ENCODE data around the gene CALML6.
A peak's percentile ranks its signal among the peaks of the same experiment; 100 is the strongest.

Gene CALML6

DNA sequence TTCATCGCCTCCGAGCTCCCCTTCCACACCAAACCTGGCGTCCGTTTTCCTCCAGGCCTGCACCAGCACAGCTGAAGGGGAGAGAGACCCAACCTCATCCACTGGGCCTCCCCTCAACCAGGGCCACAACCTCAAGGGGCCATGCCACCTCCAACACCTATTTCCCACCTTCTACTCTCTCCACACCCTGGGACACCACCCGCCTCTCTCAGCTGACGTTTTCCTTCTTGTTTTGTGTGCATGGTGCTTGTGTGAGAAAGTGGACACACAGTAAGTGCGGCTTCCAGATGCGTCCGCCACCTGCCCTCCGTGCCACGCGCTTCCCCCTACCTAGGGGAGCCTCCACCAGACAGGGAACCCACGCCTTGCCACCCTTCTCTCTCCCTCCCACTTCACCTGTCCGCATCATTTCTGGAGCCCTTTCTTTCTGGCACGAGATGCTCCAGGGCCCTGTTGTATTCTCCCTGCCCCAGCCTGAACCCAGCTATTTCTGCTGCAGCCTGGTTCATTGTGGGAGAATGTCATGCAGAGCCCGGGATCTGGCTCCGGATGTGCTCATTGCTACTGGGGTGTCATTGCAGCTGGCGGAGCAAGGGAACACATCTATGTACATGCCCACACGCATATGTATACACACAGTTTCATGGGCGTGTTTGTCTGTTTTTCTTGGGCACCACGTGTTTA lies 22.8 kb upstream of the CALML6 start:
- DNase-seq: no peak

DNA sequence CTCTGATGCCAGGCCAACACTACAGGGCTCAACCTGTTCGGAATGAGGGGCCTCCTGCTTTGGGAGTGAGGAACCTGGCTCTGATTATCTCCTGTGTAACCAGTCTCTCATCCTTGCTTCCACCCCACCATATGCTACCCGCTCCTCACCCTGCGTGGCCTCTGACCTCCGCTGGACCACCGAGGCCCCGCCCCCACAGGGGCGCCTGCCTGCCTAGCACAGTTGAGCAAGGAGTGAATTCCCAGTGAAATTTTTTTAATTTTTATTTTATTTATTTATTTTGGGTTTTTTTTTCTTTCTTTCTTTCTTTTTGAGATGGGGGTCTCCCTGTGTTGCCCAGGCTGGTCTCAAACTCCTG lies 22.3 kb upstream of the CALML6 start:
- no peak for DNase-seq

DNA sequence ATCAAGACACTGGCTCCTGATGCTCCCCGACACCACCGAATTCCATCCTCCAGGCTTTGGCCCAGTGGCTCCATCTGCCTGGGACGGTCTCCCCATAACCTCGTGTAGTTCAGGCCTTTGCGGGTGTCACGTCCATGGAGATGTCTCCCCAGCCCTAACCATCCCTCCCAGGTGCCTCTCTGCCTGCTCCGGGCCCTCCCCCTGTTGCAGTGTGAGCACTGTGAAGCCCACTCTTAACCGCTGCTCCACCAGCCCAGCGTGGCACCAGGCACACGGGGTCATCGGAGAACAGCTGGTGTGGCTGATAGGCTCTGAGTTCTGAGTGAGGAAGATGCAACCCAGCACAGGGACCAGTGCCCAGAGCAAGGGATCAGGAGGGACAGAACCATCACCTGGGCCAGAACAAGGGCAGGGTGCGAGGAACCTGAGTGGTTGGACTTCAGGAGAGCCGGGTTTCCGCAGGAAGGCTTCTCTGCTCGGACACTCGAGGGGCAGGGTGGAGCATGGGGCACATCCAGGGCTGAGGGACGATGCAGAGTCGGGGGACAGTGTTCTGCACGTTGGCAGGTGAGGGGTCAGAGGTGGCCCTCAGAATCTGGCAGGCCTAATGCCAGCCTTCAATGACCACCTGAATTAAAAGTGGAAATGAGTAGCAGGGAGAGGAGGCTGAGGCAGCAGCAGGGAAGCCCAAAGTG lies 21.6 kb upstream of the CALML6 start:
- DNase-seq: no peak

DNA sequence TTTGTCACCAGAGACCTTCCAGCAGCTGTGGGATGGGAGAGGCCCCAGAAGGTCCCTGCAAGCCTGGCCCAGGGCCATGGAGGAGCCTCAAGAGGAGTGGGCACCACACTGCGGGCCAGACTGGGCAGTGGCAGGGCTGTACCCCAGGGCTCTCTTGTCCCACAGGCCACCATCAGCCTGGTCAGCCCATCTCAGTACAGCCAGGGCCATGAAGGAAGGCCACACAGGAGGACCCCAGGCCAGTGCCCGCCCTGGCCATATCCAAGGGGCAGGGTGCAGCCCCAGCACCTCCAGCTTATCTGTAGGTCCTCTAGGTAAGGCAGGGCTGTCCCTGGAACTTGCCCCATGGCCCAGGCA lies 21.1 kb upstream of the CALML6 start:
- no peak for DNase-seq

DNA sequence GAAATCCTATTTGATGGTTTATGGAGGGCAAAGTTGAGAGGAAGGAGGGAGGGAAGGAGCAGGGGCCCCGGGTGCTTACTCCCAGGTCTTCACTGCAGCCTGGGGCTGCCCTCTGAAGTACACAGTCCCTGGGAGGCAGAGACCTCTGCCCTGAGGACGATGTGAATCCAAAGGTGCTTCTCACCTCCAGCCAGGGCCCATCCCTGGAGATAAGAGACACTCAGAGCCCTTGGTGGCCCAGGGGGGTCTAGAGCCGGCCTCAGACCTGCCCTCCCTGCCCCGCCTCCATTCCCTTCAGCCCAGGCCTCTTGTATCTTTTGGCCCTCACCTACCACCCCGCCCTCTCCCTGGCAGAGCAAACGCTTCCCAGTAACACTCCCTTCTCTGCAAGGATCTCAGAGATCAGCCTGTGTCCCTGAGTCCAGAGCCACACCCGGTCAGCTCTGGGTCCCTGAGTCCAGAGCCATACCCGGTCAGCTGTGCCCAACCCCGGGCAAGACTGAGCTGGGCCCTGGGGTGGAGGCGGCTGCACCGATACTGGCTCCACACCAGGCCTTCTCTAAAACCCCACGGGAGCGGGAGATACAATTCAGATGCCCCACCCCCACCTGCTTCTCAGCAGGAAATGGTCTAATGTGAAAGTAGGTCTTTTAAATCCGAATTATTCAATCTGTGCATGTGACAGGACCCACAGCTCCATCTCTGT lies 20.6 kb upstream of the CALML6 start:
- no peak for DNase-seq

DNA sequence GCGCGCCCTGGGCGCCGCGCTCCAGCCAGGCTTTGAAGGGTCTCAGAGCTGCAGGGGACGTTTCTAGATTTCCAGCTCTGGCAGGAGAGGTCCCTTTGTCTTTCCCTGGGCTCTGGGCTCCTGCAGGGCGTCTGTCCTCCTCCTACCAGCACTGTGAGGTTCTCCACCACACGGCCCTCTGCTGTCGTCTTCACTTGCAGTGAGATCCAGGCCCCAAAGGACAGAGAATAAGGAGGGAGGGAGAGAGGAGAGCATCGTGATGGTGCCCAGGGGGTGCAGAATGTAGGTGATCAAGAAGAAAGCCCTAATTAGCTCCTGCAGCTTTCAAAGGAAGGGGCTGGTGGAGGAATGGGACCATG lies 20.0 kb upstream of the CALML6 start:
- DNase-seq: no peak

DNA sequence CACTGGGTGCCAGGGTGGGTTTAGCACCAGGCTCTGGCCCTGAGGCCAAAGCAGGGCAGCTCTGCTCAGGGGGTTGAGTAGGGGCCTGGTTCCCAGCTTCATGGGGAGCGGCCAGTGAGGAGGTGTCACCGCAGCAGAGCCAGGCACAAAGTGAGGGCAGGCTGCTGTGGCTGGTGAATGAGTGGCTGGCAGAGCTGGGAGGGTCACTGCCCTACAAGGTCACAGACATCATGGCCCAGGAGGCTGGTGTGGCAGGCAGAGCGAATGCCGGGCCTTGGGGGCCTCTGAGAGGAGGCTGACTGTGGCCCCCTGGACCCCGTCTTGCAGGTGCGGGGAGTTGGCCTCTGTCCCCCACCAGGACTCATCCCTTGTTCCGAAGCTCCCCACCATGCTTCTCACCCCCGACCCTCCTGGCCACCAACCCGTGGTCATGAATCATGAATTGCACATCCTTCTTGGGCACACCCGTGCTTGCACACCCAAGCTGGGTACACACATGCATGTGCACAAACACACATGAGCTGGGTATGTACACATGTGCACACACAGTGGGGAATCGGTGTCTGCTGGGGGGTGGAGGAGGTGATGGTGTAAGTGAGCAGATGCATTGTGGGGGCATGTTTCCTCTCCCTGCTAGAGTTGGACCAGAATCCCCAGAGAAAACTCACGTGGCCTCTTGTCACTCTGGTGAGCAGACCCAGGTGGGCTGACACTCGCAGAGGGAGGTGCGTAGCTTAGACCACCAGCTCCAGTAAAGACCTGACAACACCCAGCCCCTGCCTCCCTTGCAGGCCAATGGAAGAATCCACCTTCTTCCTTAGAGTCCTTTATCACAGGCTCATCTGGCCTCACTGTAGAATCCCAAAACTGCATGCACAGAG lies 19.4 kb upstream of the CALML6 start:
- no peak for DNase-seq

DNA sequence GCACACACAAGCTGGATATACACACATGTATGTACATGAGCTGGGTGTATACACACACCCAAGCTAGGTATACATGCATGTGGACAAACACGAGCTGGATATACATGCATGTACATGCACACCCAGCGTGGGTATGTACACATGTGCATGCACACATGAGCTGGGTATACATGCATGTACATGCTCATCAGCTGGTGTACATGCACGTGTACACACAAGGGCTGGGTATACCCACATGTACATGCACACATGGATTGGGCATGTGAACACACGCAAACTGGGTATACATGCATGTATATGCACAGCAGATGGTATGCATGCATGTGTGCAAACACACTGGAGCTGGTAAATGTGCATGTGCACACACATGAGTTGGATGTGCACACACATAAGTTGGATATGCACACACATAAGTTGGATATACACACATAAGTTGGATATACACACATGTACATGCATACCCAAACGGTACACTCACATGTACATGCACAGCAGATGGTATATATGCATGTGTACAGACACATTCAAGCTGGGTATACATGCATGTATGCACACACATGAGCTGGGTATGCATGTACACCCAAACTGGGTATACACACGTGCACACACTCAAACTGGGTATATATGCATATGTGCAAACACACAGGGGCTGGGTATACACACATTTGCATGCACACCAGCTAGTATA lies 16.7 kb upstream of the CALML6 start:
- DNase-seq: no peak

DNA sequence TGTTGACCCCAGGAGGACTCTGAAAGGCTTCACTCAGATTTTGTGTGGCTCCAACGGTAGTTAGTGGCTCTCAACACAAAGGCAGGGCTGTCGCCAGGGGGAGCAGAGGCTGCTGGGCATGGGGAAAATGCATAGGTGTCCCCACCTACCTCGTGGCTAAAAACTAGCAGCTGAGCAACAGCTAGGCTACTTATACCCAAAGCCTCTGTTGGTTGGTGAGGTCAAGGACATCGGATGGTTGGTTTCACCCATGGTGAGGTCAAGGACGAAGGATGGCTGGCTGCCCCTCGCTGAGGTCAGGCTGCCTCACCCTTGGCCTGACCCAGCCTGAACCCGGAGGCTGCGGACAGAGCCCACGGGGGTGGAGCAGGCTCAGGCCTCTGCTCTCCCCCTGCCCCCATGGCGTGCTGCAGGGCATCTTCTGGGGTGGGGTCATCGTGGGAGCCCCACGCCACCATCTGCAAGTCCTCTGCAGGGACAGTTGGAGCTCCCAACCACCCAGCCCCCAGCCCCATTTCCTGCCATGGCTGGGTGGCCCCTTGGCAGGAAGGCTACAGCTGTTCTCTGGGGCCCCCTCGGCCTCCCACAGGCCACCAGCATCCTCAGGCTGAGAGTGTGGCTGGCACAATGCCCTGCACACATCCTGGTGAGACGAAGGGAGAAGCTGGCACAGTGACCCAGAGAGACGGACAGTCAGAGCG lies 15.6 kb upstream of the CALML6 start:
- no peak for DNase-seq

DNA sequence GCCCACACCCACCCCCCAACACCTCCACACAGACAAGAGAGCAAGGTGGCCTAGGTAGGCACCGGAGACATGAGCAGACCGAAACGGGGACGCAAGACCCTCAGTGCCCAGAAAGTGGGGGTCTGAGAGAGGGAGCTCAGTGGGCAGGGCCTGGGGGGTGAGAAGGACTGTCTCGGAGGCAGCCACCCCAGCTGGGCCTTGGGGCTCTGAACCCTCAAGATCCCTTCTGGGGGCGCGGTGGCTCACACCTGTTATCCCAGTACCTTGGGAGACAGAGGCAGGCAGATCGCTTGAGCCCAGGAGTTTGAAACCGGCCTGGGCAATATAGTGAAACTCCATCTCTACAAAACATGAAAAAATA lies 15.1 kb upstream of the CALML6 start:
- no peak for DNase-seq

DNA sequence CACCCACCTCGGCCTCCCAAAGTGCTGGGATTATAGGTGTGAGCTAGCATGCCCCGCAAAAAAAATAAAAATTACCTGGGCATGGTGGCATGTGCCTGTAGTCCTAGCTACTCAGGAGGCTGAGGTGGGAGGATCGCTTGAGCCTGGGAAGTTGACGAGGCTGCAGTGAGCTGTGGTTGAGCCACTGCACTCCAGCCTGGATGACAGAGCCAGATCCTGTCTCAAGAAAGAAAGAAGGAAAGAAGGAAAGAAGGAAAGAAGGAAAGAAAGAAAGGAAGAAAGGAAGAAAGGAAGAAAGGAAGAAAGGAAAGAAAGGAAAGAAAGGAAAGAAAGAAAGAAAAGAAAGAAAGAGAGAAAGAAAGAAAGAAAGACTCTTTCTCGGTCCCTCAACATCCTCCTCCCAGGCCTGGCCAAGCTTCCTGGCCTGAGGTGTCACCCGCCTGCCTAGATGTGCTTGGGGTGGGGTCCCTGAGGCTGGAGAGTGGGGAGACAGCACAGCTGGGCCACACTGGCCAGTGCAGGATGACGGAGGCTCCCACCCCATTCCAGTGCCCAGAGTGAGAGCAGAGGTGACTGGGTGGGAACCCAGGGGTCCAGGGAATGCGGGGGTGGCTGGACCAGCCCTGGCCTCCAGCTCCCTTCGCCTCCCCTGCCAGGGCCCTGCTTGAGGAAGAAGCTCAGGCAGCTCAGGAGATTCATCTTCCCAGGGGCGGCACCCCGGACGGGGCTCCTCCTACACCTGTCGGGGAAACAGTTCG lies 14.0 kb upstream of the CALML6 start:
- no peak for DNase-seq

DNA sequence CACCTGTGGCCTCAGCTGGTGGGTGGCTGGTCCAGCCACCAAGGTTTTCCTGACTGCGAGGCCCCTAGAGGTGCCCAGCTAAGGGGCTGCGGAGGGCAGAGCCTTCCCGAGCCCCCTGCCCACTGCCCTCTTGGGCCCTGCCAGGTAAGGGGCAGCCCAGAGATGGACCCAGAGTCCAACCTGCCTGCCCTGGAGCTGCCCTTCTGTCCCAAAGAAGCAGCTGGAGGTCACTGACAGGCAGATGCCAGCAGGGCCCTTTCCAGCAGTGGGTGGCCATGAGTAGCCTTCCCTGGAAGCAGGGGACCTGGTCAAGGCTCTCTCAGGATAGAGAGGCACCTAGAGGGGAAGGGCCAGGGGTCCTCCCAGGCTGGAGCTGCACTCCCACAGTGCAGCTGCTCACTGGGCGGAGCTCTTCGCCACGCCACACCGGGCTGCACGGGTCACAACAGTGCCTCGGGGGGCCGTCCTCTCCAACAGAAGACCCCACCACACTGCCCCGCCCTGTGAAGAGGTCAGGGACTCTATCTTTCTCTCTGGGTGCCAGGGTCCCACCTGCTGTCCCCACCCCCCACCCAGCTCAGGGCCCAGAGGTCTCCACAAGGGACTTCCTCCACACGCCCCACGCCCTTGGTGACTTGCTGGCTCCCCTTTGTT lies 13.3 kb upstream of the CALML6 start:
- no peak for DNase-seq

DNA sequence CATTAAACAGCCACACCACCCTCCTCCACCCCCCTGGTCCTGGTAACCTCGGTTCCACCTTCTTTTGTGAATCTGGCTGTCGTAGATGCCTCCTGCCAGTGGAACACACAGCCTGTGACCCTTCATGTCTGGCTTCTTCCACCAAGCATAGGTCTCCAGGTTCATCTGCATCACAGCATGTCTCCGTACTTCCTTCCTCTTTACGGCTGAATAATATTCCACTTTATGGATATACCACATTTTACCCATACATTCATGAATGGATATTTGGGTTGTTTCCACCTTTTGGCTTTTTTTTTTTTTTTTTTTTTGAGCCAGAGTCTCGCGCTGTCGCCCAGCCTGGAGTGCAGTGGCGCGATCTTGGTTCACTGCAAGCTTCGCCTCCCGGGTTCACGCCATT lies 11.8 kb upstream of the CALML6 start:
- no peak for DNase-seq

DNA sequence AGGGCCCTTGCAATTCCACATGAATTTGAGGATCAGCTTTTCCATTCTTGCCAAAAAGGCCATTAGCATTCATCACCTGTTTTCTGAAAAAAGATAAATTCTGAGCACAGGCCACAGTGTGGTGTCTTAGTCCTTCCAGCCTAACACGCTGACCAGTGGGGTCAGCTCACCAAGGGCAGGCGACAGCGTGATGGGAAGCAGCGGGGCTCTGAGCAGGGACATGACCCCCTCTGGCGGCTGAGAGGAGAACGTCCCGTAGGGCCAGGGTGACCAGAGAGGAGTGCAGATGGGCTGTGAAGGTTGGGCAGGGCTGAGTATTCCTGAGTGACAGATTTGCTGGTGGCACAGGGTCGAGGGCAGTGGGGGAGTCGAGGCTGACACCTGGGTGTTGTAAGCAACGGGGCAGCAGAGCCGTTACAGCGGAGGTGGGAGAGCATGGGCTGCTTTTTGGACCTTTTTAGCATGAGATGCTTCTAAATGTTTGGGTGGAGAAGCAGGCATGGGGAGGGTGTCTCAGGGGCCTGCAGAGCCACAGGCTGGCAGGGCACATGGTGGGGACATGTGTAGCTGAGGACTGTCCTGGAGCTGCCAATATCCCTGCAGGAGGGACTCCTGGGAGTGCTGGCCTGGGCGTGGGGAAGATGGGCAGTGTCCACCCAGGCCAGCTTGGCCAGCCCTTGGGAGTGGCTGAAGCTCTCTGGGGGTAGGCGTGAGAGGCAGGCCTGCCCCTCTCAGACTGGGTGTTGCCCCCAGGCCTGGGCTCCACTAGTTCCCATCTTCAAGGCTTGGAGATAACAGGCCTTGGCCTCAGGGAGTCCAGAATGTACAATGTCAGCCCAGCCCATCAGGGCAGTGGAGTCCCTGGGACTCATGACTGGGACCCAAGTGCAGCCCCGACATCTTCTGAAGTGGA lies 8.6 kb upstream of the CALML6 start:
- DNase-seq: peak; percentile 68

DNA sequence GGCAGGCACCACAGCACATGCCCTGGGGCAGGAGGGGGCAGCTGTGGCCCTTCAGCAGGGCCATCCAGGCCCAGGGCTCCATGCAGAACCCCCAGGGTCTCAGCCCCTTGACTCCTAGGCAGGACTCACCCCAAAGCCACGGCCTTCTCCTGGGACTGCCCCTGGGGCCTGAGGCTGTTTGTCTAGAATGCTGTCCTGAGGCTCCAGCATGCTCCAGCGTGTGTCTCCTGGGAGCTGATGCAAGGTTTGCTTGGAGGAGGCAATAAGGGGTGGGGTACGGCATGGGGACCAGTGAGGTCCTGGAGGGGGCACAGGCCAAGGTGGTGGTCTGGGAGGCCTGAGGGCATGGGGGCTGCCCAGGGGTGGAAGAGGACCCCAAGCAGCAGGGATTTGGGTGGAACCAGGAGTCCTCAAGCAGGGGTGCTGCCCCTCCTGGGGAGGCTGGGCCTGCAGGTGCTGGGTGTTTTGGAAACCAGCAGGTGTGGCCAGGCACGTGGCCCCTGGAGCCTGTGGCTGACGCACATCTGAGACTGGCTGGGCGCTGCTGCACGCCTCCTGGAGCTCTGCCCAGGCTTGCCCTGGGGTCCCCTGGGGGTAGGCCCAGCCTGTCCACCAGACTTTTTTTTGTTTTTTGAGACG lies 7.8 kb upstream of the CALML6 start:
- DNase-seq: peak; percentile 50

DNA sequence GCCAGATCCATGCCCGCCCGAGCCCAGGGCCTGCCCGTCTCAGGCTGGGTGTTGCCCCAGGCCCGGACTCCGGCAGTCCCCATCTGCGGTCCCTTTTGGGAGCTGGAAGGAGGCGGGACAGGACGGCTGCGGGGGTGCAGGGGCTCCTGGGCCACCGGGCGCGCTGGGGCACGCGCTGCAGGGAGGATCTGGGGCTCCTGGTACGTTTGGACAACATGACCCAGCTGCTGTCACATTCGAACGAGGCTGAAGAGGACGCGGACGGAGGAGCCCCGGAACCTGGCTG lies 6.6 kb upstream of the CALML6 start:
- no peak for DNase-seq

DNA sequence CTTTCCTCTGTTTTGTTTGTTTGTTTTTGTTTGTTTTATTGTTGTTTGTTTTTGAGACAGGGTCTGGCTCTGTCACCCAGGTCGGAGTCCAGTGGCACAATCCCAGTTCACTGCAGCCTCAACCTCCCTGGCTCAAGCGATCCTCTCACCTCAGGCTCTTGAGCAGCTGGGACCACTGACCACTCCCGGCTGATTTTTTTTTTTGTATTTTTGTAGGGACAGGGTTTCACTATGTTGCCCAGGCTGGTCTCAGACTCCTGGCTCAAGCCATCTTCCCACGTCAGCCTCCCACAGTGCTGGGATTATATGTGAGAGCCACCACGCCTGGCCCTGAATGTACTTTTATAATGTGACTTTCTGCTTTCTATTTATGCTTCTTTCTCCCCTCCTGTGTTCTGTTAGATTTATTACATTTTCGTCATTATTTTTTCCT lies 5.0 kb upstream of the CALML6 start:
- no peak for DNase-seq

DNA sequence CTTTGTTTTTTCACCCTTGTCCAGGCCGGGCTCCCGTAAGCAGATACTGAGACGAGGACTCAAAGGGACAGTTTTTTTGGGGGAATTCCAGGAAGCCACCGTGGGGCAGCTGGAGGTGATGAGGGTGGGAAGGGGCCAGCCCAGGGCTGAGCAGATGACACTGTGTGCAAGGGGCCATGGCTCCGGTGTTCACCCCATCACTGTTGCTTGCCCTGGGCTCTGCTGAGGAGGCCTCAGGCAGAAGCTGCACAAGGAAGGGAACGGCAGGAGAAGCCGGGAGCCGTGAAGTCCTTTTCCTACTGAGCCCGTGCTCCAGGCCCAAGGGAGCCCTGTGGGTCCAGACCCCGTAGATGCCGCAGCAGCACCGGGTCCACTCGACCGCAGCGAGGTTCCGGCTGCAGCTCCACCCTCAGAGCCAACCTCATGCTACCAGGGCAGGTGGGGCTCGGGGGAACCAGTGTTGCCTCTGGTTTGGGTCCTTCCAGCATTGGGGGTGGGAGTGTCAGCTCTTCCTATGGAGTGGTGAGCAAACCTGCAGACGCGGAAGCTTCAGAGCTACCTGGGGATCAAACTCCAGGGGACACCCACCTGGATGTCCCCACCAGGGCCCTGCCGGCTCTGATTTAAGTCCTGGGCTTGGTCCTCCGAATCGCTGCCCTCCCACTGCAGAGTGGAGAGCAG lies 4.3 kb upstream of the CALML6 start:
- DNase-seq: no peak

Measured in NCI-H526 treated with DMSO at 0.1 percent for 48 hours (cell line).